Caco-2 (cell line): ENCODE data around the gene MAST4. TPM values are rescaled to one million over a fixed set of nuclear protein-coding genes. Genes with fewer than 3 reads are reported as not detected.

Experiments used
- BruUV-seq: library from RNA; stranded (reverse); fragments of 400-500 nt; replicated peaks from 2 replicates; lab custom pipeline; 2021; lab: Mats Ljungman, UMichigan
- CTCF ChIA-PET: fragments of 300-600 bp; sonication (Branson Sonifier 250); formaldehyde crosslinking; loops from one replicate; lab custom pipeline; 2022; ENCODE audit warnings: antibody characterized with exemption; lab: Charles Lee
- POLR2A ChIA-PET: fragments of 300-600 bp; sonication (Branson Sonifier 250); formaldehyde crosslinking; loops from one replicate; lab custom pipeline; 2022; ENCODE audit warnings: antibody characterized with exemption; lab: Charles Lee
- DNase-seq, 2 experiments: peaks; one replicate each; pipeline versions ENCODE4 v3.0.0 to v3.0.0-alpha.2; 2020 to 2022
- H3K27me3 ChIP-seq: replicated peaks from 2 replicates; pipeline ENCODE4 v1.6.0; 2011; ENCODE audit warnings: low read length; ENCODE audit not compliant: control insufficient read depth, insufficient read depth
- H3K36me3 ChIP-seq: 2 replicates; pipeline ENCODE4 v1.5.1; 2011; ENCODE audit warnings: low read length; ENCODE audit not compliant: control insufficient read depth, insufficient read depth
- H3K4me1 ChIP-seq: fragments of 250-450 bp; sonication (Bioruptor Pico); 2 replicates; pipeline ENCODE4 v1.5.1; 2020; ENCODE audit warnings: mild to moderate bottlenecking
- H3K4me3 ChIP-seq: 2 replicates; pipeline ENCODE4 v1.5.1; 2011; ENCODE audit warnings: low read depth, mild to moderate bottlenecking, control low read depth, low read length
- H3K9me3 ChIP-seq: fragments of 250-450 bp; sonication (Bioruptor Pico); 2 replicates; pipeline ENCODE4 v1.5.1; 2020; ENCODE audit warnings: mild to moderate bottlenecking, moderate library complexity
- H3K27ac Mint-ChIP-seq: one replicate; pipeline ENCODE4 v1.8.0; 2022; ENCODE audit warnings: mixed read lengths; ENCODE audit not compliant: unreplicated experiment
- H3K27me3 Mint-ChIP-seq: one replicate; pipeline ENCODE4 v1.8.0; 2022; ENCODE audit warnings: mixed read lengths; ENCODE audit not compliant: insufficient read depth, unreplicated experiment
- H3K36me3 Mint-ChIP-seq: one replicate; pipeline ENCODE4 v1.8.0; 2022; ENCODE audit warnings: mild to moderate bottlenecking, mixed read lengths; ENCODE audit not compliant: insufficient read depth, unreplicated experiment
- H3K4me1 Mint-ChIP-seq: one replicate; pipeline ENCODE4 v1.8.0; 2022; ENCODE audit warnings: low read depth, mixed read lengths; ENCODE audit not compliant: unreplicated experiment
- H3K4me3 Mint-ChIP-seq: one replicate; pipeline ENCODE4 v1.8.0; 2022; ENCODE audit warnings: mild to moderate bottlenecking, moderate library complexity, mixed read lengths; ENCODE audit not compliant: unreplicated experiment
- H3K9me3 Mint-ChIP-seq: one replicate; pipeline ENCODE4 v1.8.0; 2022; ENCODE audit warnings: mixed read lengths; ENCODE audit not compliant: unreplicated experiment
- CTCF ChIP-seq, 2 experiments: fragments of 200-600 bp in 1 of 2; IDR thresholded peaks; 1 replicate in 1 of 2; 2 replicates in 1 of 2; pipeline versions ENCODE4 v1.5.1 to v1.8.0; 2011 to 2022; ENCODE audit warnings: antibody characterized with exemption in 1 of 2, control low read depth in 1 of 2, inconsistent platforms in 1 of 2, low read depth in 1 of 2, low read length in 1 of 2, mild to moderate bottlenecking in 1 of 2, moderate library complexity in 1 of 2; ENCODE audit not compliant: insufficient read depth in 1 of 2, severe bottlenecking in 1 of 2, unreplicated experiment in 1 of 2
- intact Hi-C: fragments of 100-400 bp; cut with micrococcal nuclease; formaldehyde crosslinking; loops from one replicate; pipeline ENCODE4 v1.10.0; 2022; ENCODE audit not compliant: unreplicated experiment
- total RNA-seq: library from RNA; stranded (reverse); gene quantifications from 2 replicates; pipeline ENCODE4 v1.2.3, GENCODE V29; 2022

The MAST4 gene
- total RNA-seq, 1 experiment from 2014 or later: 17.8 TPM

- H3K4me1 Mint-ChIP-seq: no peaks in the 10 kb centered on the region
- H3K27ac Mint-ChIP-seq: no peak overlapping the region
- no peak for DNase-seq
- H3K36me3 Mint-ChIP-seq: no peaks in the 10 kb centered on the region
- Histone ChIP-seq H3K36me3 (no peaks in the 10 kb centered on the region), H3K4me3 (no peak overlapping the region), H3K27me3 (no peaks in the 10 kb centered on the region), H3K9me3 (no peaks in the 10 kb centered on the region), H3K4me1 (no peaks in the 10 kb centered on the region)
- no TSS peak for BruUV-seq
- ChIA-PET POLR2A (no interaction called here), CTCF (no interaction called here)
- no peaks in the 10 kb centered on the region for H3K9me3 Mint-ChIP-seq
- intact Hi-C loops: no loop called here
- H3K27me3 Mint-ChIP-seq: no peaks in the 10 kb centered on the region
- no peak overlapping the region for H3K4me3 Mint-ChIP-seq
- no peak for TF ChIP-seq CTCF (IDR thresholded peaks at IDR 0.05; ENCODE audit: insufficient read depth in 1 of 2, low read depth in 1 of 2, low read length in 1 of 2, severe bottlenecking in 1 of 2, unreplicated experiment in 1 of 2)
These were observed 617.8 kb downstream of the MAST4 start for GRCh38 chr5:67214036-67214435.

GRCh38 chr5:67214707-67215447, 618.7 kb downstream of the MAST4 start:
- Histone ChIP-seq H3K4me1 (no peaks in the 10 kb centered on the region), H3K27me3 (no peaks in the 10 kb centered on the region), H3K9me3 (no peaks in the 10 kb centered on the region), H3K4me3 (no peak overlapping the region), H3K36me3 (no peaks in the 10 kb centered on the region)
- Mint-ChIP-seq H3K9me3 (no peaks in the 10 kb centered on the region), H3K27ac (no peak overlapping the region), H3K36me3 (no peaks in the 10 kb centered on the region), H3K4me3 (no peak overlapping the region), H3K27me3 (no peaks in the 10 kb centered on the region), H3K4me1 (no peaks in the 10 kb centered on the region)
- intact Hi-C loops: no loop called here
- TF ChIP-seq CTCF (IDR thresholded peaks at IDR 0.05; ENCODE audit: insufficient read depth in 1 of 2, low read depth in 1 of 2, low read length in 1 of 2, severe bottlenecking in 1 of 2, unreplicated experiment in 1 of 2): no peak
- ChIA-PET POLR2A (no interaction called here), CTCF (no interaction called here)
- DNase-seq: no peak
- no TSS peak for BruUV-seq

GRCh38 chr5:67215519-67216471, 619.6 kb downstream of the MAST4 start:
- Mint-ChIP-seq H3K4me1 (no peaks in the 10 kb centered on the region), H3K9me3 (no peaks in the 10 kb centered on the region), H3K4me3 (no peak overlapping the region), H3K27me3 (no peaks in the 10 kb centered on the region), H3K36me3 (no peaks in the 10 kb centered on the region), H3K27ac (no peak overlapping the region)
- H3K27me3 ChIP-seq: no peaks in the 10 kb centered on the region
- H3K36me3 ChIP-seq: no peaks in the 10 kb centered on the region
- no peak overlapping the region for H3K4me3 ChIP-seq
- CTCF ChIA-PET: no interaction called here
- intact Hi-C loops: no loop called here
- TF ChIP-seq CTCF (IDR thresholded peaks at IDR 0.05; ENCODE audit: insufficient read depth in 1 of 2, low read depth in 1 of 2, low read length in 1 of 2, severe bottlenecking in 1 of 2, unreplicated experiment in 1 of 2): no peak
- H3K9me3 ChIP-seq: no peaks in the 10 kb centered on the region
- BruUV-seq: no TSS peak
- H3K4me1 ChIP-seq: no peaks in the 10 kb centered on the region
- POLR2A ChIA-PET: no interaction called here
- no peak for DNase-seq
